ENCODE data around the gene INPP4B. TPM values are rescaled to one million over a fixed set of nuclear protein-coding genes. Genes with fewer than 3 reads are reported as not detected.

INPP4B gene
- total RNA-seq, 3 donors from 2014 or later = 15.8 to 113 (median 93.4) TPM

- Histone ChIP-seq H3K27ac (no peak overlapping the region), H3K36me3 (no peaks in the 10 kb centered on the region), H3K9me3 (peaks cover 0 to 32% of the 10 kb centered on the region in 2 donors), H3K4me3 (no peak overlapping the region), H3K4me1 (no peaks in the 10 kb centered on the region), H3K27me3 (no peaks in the 10 kb centered on the region)
- TF ChIP-seq POLR2A (IDR thresholded peaks at IDR 0.05) (no peak), CTCF (IDR thresholded peaks at IDR 0.05) (no peak), POLR2AphosphoS5 (IDR thresholded peaks at IDR 0.05) (no peak)
- no peak for DNase-seq (ENCODE audit: low spot score in 2 of 2)
- intact Hi-C loops (cut with DNase I; ENCODE audit: low total_unique reads) = no loop called here
These were observed 104.1 kb downstream of the INPP4B start for GRCh38 chr4:142741995-142742394.

GRCh38 chr4:142728233-142728632 lies 117.9 kb downstream of the INPP4B start:
- H3K27me3 ChIP-seq = no peaks in the 10 kb centered on the region
- intact Hi-C loops (cut with DNase I; ENCODE audit: low total_unique reads) = no loop called here
- TF ChIP-seq CTCF (IDR thresholded peaks at IDR 0.05) (no peak), POLR2A (IDR thresholded peaks at IDR 0.05) (no peak), POLR2AphosphoS5 (IDR thresholded peaks at IDR 0.05) (no peak)
- no peaks in the 10 kb centered on the region for H3K9me3 ChIP-seq
- H3K27ac ChIP-seq = no peak overlapping the region
- H3K4me3 ChIP-seq = no peak overlapping the region
- no peak for DNase-seq (ENCODE audit: low spot score in 2 of 2)
- H3K36me3 ChIP-seq = no peaks in the 10 kb centered on the region
- H3K4me1 ChIP-seq = no peaks in the 10 kb centered on the region

GRCh38 chr4:142727149-142727548 lies 119.0 kb downstream of the INPP4B start:
- TF ChIP-seq POLR2AphosphoS5 (IDR thresholded peaks at IDR 0.05) (no peak), CTCF (IDR thresholded peaks at IDR 0.05) (no peak), POLR2A (IDR thresholded peaks at IDR 0.05) (no peak)
- Histone ChIP-seq H3K4me3 (no peak overlapping the region), H3K4me1 (no peaks in the 10 kb centered on the region), H3K9me3 (no peaks in the 10 kb centered on the region), H3K27ac (no peak overlapping the region), H3K36me3 (no peaks in the 10 kb centered on the region), H3K27me3 (no peaks in the 10 kb centered on the region)
- intact Hi-C loops (cut with DNase I; ENCODE audit: low total_unique reads) = no loop called here
- DNase-seq (ENCODE audit: low spot score in 2 of 2) = no peak

- no peaks in the 10 kb centered on the region for H3K27me3 ChIP-seq
- H3K36me3 ChIP-seq = no peaks in the 10 kb centered on the region
- TF ChIP-seq POLR2A (IDR thresholded peaks at IDR 0.05) = no peak
- TF ChIP-seq POLR2AphosphoS5 (IDR thresholded peaks at IDR 0.05) = no peak
- no peak for TF ChIP-seq CTCF (IDR thresholded peaks at IDR 0.05)
- no peak overlapping the region for H3K27ac ChIP-seq
- intact Hi-C loops (cut with DNase I; ENCODE audit: low total_unique reads) = no loop called here
- no peaks in the 10 kb centered on the region for H3K4me1 ChIP-seq
- H3K9me3 ChIP-seq = no peaks in the 10 kb centered on the region
- no peak overlapping the region for H3K4me3 ChIP-seq
- DNase-seq (ENCODE audit: low spot score in 2 of 2) = no peak
These were observed 120.2 kb downstream of the INPP4B start for GRCh38 chr4:142725886-142726285.

- TF ChIP-seq POLR2AphosphoS5 (IDR thresholded peaks at IDR 0.05) (no peak), POLR2A (IDR thresholded peaks at IDR 0.05) (no peak), CTCF (IDR thresholded peaks at IDR 0.05) (no peak)
- no peaks in the 10 kb centered on the region for H3K9me3 ChIP-seq
- no peaks in the 10 kb centered on the region for H3K27me3 ChIP-seq
- no peak overlapping the region for H3K4me3 ChIP-seq
- no peak for DNase-seq (ENCODE audit: low spot score in 2 of 2)
- no peaks in the 10 kb centered on the region for H3K4me1 ChIP-seq
- intact Hi-C loops (cut with DNase I; ENCODE audit: low total_unique reads) = no loop called here
- H3K27ac ChIP-seq = no peak overlapping the region
- no peaks in the 10 kb centered on the region for H3K36me3 ChIP-seq
These were observed 124.9 kb downstream of the INPP4B start for GRCh38 chr4:142721187-142721586.

Data from breast epithelium (tissue), 4 donors.